IMR-90 (cell line): ENCODE data around the gene LUZP2. TPM values are rescaled to one million over a fixed set of nuclear protein-coding genes. Genes with fewer than 3 reads are reported as not detected.

Experiments
- ATAC-seq: fragments of 200-7000 bp; cut with Tn5 transposase; 2 replicates; pipeline ENCODE4 v1.9.1; 2020; ENCODE audit warnings: low read depth, mild to moderate bottlenecking, moderate library complexity
- BruUV-seq: library from RNA; stranded (reverse); fragments of 400-500 nt; replicated peaks from 2 replicates; lab custom pipeline; 2021; lab: Mats Ljungman, UMichigan
- CTCF ChIA-PET: fragments of 300-600 bp; formaldehyde crosslinking; extraction: SDS; loops from one replicate; lab custom pipeline; 2021; ENCODE audit warnings: antibody characterized with exemption; lab: Yijun Ruan, JAX
- POLR2A ChIA-PET: fragments of 300-600 bp; sonication (Branson Sonifier 250); formaldehyde crosslinking; loops from one replicate; lab custom pipeline; 2022; ENCODE audit warnings: antibody characterized with exemption; ENCODE audit not compliant: unreplicated experiment; lab: Charles Lee
- DNase-seq: peaks from one replicate; pipeline ENCODE4 v3.0.0; 2013
- H2AFZ ChIP-seq: replicated peaks from 2 replicates; pipeline ENCODE3; 2013; ENCODE audit warnings: low read length, mild to moderate bottlenecking; ENCODE audit not compliant: poor library complexity
- H2AK5ac ChIP-seq: 2 replicates; pipeline ENCODE4 v1.6.1; 2013; ENCODE audit warnings: low read depth, low read length, inconsistent platforms
- H2AK9ac ChIP-seq: replicated peaks from 2 replicates; pipeline ENCODE3; 2013; ENCODE audit warnings: mild to moderate bottlenecking, low read depth, low read length, moderate library complexity; ENCODE audit not compliant: poor library complexity
- H2BK120ac ChIP-seq: 2 replicates; pipeline ENCODE4 v1.6.1; 2013; ENCODE audit warnings: low read depth, low read length, inconsistent platforms
- H2BK15ac ChIP-seq: 3 replicates; pipeline ENCODE4 v1.6.1; 2013; ENCODE audit warnings: low read depth, low read length, inconsistent platforms
- H2BK20ac ChIP-seq: 2 replicates; pipeline ENCODE4 v1.6.1; 2013; ENCODE audit warnings: low read depth, mild to moderate bottlenecking, inconsistent platforms, low read length, moderate library complexity
- H2BK5ac ChIP-seq: 2 replicates; pipeline ENCODE4 v1.6.1; 2013; ENCODE audit warnings: mild to moderate bottlenecking, low read depth, low read length, inconsistent platforms; ENCODE audit not compliant: poor library complexity, severe bottlenecking
- H3K14ac ChIP-seq: replicated peaks from 2 replicates; pipeline ENCODE4 v1.6.1; 2013; ENCODE audit warnings: low read depth, low read length, inconsistent platforms
- H3K18ac ChIP-seq: 2 replicates; pipeline ENCODE4 v1.6.1; 2013; ENCODE audit warnings: low read depth, low read length, control low read depth
- H3K23ac ChIP-seq: 2 replicates; pipeline ENCODE4 v1.6.1; 2013; ENCODE audit warnings: low read depth, low read length, inconsistent platforms
- H3K27ac ChIP-seq: 2 replicates; pipeline ENCODE4 v1.5.1; 2013; ENCODE audit warnings: mild to moderate bottlenecking, control low read depth, low read length; ENCODE audit not compliant: insufficient read depth
- H3K27me3 ChIP-seq: 2 replicates; pipeline ENCODE4 v1.6.1; 2013; ENCODE audit warnings: low read length; ENCODE audit not compliant: control insufficient read depth, insufficient read depth
- H3K36me3 ChIP-seq: 2 replicates; pipeline ENCODE4 v1.6.1; 2013; ENCODE audit warnings: low read length, mixed read lengths; ENCODE audit not compliant: control insufficient read depth, insufficient read depth
- H3K4ac ChIP-seq: 2 replicates; pipeline ENCODE4 v1.6.1; 2013; ENCODE audit warnings: low read depth, low read length, inconsistent platforms
- H3K4me1 ChIP-seq: 2 replicates; pipeline ENCODE4 v1.6.1; 2013; ENCODE audit warnings: low read length, mixed read lengths; ENCODE audit not compliant: control insufficient read depth, insufficient read depth
- H3K4me2 ChIP-seq: 2 replicates; pipeline ENCODE4 v1.6.1; 2013; ENCODE audit warnings: low read depth, mild to moderate bottlenecking, control low read depth, low read length, moderate library complexity
- H3K4me3 ChIP-seq: 2 replicates; pipeline ENCODE4 v1.5.1; 2013; ENCODE audit warnings: low read depth, mild to moderate bottlenecking, control low read depth, low read length, moderate library complexity; ENCODE audit not compliant: insufficient read depth
- H3K56ac ChIP-seq: 2 replicates; pipeline ENCODE4 v1.6.1; 2013; ENCODE audit warnings: low read length, inconsistent platforms; ENCODE audit not compliant: insufficient read depth; ENCODE audit errors: extremely low read depth
- H3K79me1 ChIP-seq, 2 experiments: 2 replicates each; pipeline ENCODE4 v1.6.1; 2013; ENCODE audit warnings: low read length in 2 of 2, inconsistent platforms in 1 of 2, low read depth in 1 of 2
- H3K9ac ChIP-seq: 2 replicates; pipeline ENCODE4 v1.6.1; 2013; ENCODE audit warnings: low read depth, low read length, control low read depth
- H3K9me1 ChIP-seq: 2 replicates; pipeline ENCODE4 v1.6.1; 2013; ENCODE audit warnings: low read length, inconsistent platforms; ENCODE audit not compliant: insufficient read depth
- H3K9me3 ChIP-seq: 2 replicates; pipeline ENCODE4 v1.6.1; 2013; ENCODE audit warnings: low read length; ENCODE audit not compliant: control insufficient read depth, insufficient read depth
- H4K20me1 ChIP-seq: 2 replicates; pipeline ENCODE4 v1.6.1; 2013; ENCODE audit warnings: low read length, inconsistent platforms; ENCODE audit not compliant: insufficient read depth
- H4K5ac ChIP-seq: 2 replicates; pipeline ENCODE4 v1.6.1; 2013; ENCODE audit warnings: mild to moderate bottlenecking, low read depth, low read length, control low read depth
- H4K8ac ChIP-seq, 2 experiments: 2 replicates each; pipeline ENCODE4 v1.6.1; 2013; ENCODE audit warnings: low read depth in 2 of 2, low read length in 2 of 2, control low read depth in 1 of 2, inconsistent platforms in 1 of 2
- H4K91ac ChIP-seq: 2 replicates; pipeline ENCODE4 v1.6.1; 2013; ENCODE audit warnings: low read depth, low read length, inconsistent platforms; ENCODE audit not compliant: insufficient read depth
- BHLHE40 ChIP-seq: fragments of 150-350 bp; IDR thresholded peaks from 2 replicates; pipeline ENCODE4 v1.6.1; 2016; ENCODE audit warnings: mild to moderate bottlenecking, low read depth, low read length
- CEBPB ChIP-seq: IDR thresholded peaks from 2 replicates; pipeline ENCODE4 v1.6.1; 2012; ENCODE audit warnings: low read depth, low read length, improper control_type of control experiment
- CHD1 ChIP-seq: IDR thresholded peaks from 2 replicates; pipeline ENCODE4 v1.6.1; 2012; ENCODE audit warnings: low read depth, low read length, improper control_type of control experiment
- CTCF ChIP-seq: conservative IDR thresholded peaks from 2 replicates; pipeline ENCODE4 v1.5.1; 2012; ENCODE audit warnings: mild to moderate bottlenecking, low read depth, low read length, improper control_type of control experiment
- ELK1 ChIP-seq: fragments of 150-350 bp; IDR thresholded peaks from 2 replicates; pipeline ENCODE4 v1.6.1; 2016; ENCODE audit warnings: low read depth, mild to moderate bottlenecking, low read length, moderate library complexity, borderline replicate concordance
- FOS ChIP-seq: fragments of 150-350 bp; IDR thresholded peaks from 2 replicates; pipeline ENCODE4 v1.6.1; 2016; ENCODE audit warnings: low read depth, low read length
- MAFK ChIP-seq: IDR thresholded peaks from 2 replicates; pipeline ENCODE4 v1.6.1; 2012; ENCODE audit warnings: low read depth, low read length, improper control_type of control experiment
- MAZ ChIP-seq: IDR thresholded peaks from 2 replicates; pipeline ENCODE4 v1.6.1; 2012; ENCODE audit warnings: low read depth, mild to moderate bottlenecking, low read length, improper control_type of control experiment, moderate library complexity, borderline replicate concordance
- MXI1 ChIP-seq: IDR thresholded peaks from 2 replicates; pipeline ENCODE4 v1.6.1; 2012; ENCODE audit warnings: low read depth, mild to moderate bottlenecking, low read length, moderate library complexity, borderline replicate concordance
- NFE2L2 ChIP-seq: fragments of 150-350 bp; IDR thresholded peaks from 2 replicates; pipeline ENCODE4 v1.6.1; 2016; ENCODE audit warnings: low read depth, mild to moderate bottlenecking, low read length
- POLR2A ChIP-seq: IDR thresholded peaks from 2 replicates; pipeline ENCODE4 v1.6.1; 2012; ENCODE audit warnings: mild to moderate bottlenecking, low read depth, low read length
- RAD21 ChIP-seq: IDR thresholded peaks from 2 replicates; pipeline ENCODE4 v1.6.1; 2012; ENCODE audit warnings: low read length, improper control_type of control experiment
- RCOR1 ChIP-seq: IDR thresholded peaks from 2 replicates; pipeline ENCODE4 v1.6.1; 2012; ENCODE audit warnings: mild to moderate bottlenecking, low read length, improper control_type of control experiment; ENCODE audit not compliant: insufficient replicate concordance
- RFX5 ChIP-seq: IDR thresholded peaks from 2 replicates; pipeline ENCODE4 v1.8.0; 2012; ENCODE audit warnings: low read depth, mild to moderate bottlenecking, low read length, moderate library complexity
- SMC3 ChIP-seq: fragments of 150-350 bp; IDR thresholded peaks from 2 replicates; pipeline ENCODE4 v1.6.1; 2016; ENCODE audit warnings: low read depth, mild to moderate bottlenecking, antibody characterized with exemption, low read length, moderate library complexity
- WGBS, 2 experiments: methylation state at CpG; one replicate each; pipeline versions ENCODE4 v1.1.5 to v1.1.7; 2013; ENCODE audit warnings: missing lambda C conversion rate in 2 of 2; ENCODE audit not compliant: insufficient read length in 1 of 2; ENCODE audit errors: extremely low coverage in 2 of 2; 5-methylcytosine and 5-hydroxymethylcytosine counted together
- dilution Hi-C: fragments of 300-500 bp; cut with HindIII; formaldehyde crosslinking; loops from one replicate; pipeline ENCODE4 v1.14.3; 2018; ENCODE audit warnings: low sequenced_read_pairs; ENCODE audit not compliant: unreplicated experiment
- in situ Hi-C: fragments of 300-500 bp; cut with MboI; formaldehyde crosslinking; loops from 3 replicates; pipeline ENCODE4 v1.14.3; 2019; ENCODE audit warnings: low sequenced_read_pairs, inconsistent platforms, mixed read lengths
- intact Hi-C: fragments of 100-400 bp; cut with micrococcal nuclease; formaldehyde crosslinking; loops from 2 replicates; pipeline ENCODE4 v1.10.0; 2022
- polyA plus RNA-seq, 3 experiments: library from polyadenylated mRNA; depleted of rRNA; stranded (reverse); fragments of >200 nt; gene quantifications; 2 replicates each; pipeline ENCODE4 v1.2.3, GENCODE V29; 2012; ENCODE audit warnings: low replicate concordance in 1 of 3
- total RNA-seq: library from RNA; depleted of rRNA; stranded (reverse); fragments of >200 nt; gene quantifications from 2 replicates; pipeline ENCODE4 v1.2.3, GENCODE V29; 2012
- TF ChIP-seq, protein P1 (sequence below): fragments of 150-350 bp; IDR thresholded peaks from 2 replicates; pipeline ENCODE4 v1.6.1; 2017; ENCODE audit warnings: mild to moderate bottlenecking, antibody characterized with exemption, low read length, low read depth

Gene LUZP2
- total and polyA plus RNA-seq, 2 of the 4 experiments (the other 2 are of a cell fraction): 0.89 to 2.0 TPM

- no CpG with 5 or more reads among the region's 2 CpGs for WGBS, 2 experiments
- CTCF ChIA-PET: no interaction called here
Observed at GRCh38 chr11:24805671-24806070, 308.8 kb downstream of the LUZP2 start.

More at GRCh38 chr11:24805671-24806070, 308.8 kb downstream of the LUZP2 start:
- Histone ChIP-seq H4K91ac (no peak overlapping the region), H2BK20ac (no peak overlapping the region), H3K14ac (no peak overlapping the region), H4K8ac (no peak overlapping the region), H3K79me1 (no peaks in the 10 kb centered on the region), H3K9ac (no peak overlapping the region), H2AK5ac (no peak overlapping the region), H2AFZ (no peak overlapping the region), H2BK15ac (no peak overlapping the region), H4K5ac (no peak overlapping the region), H3K9me3 (no peaks in the 10 kb centered on the region), H3K4me3 (no peak overlapping the region), H3K27ac (no peak overlapping the region), H3K4ac (no peak overlapping the region), H4K20me1 (no peaks in the 10 kb centered on the region), H3K4me1 (no peaks in the 10 kb centered on the region), H3K27me3 (no peaks in the 10 kb centered on the region), H3K4me2 (no peak overlapping the region), H2BK5ac (no peak overlapping the region), H3K56ac (no peak overlapping the region), H3K9me1 (no peaks in the 10 kb centered on the region), H3K18ac (no peak overlapping the region), H2AK9ac (no peak overlapping the region), H3K36me3 (no peaks in the 10 kb centered on the region), H3K23ac (no peak overlapping the region), H2BK120ac (no peak overlapping the region)
- in situ Hi-C loops: no loop called here
- no peak for TF ChIP-seq RFX5
- no peak for TF ChIP-seq MAFK
- no peak for TF ChIP-seq RCOR1
- no peak for TF ChIP-seq CTCF
- TF ChIP-seq RAD21: no peak
- no peak for TF ChIP-seq POLR2A
- no peak for TF ChIP-seq NFE2L2
- TF ChIP-seq FOS: no peak
- TF ChIP-seq SMC3: no peak
- no peak for TF ChIP-seq BHLHE40
- no peak for TF ChIP-seq ELK1
- no peak for TF ChIP-seq CHD1
- TF ChIP-seq MXI1: no peak
- no peak for TF ChIP-seq MAZ
- TF ChIP-seq, protein P1, sequence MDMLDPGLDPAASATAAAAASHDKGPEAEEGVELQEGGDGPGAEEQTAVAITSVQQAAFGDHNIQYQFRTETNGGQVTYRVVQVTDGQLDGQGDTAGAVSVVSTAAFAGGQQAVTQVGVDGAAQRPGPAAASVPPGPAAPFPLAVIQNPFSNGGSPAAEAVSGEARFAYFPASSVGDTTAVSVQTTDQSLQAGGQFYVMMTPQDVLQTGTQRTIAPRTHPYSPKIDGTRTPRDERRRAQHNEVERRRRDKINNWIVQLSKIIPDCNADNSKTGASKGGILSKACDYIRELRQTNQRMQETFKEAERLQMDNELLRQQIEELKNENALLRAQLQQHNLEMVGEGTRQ: no peak
- TF ChIP-seq CEBPB: no peak
- BruUV-seq: no TSS peak
- dilution Hi-C loops: no loop called here
- DNase-seq (no peak), ATAC-seq (no peak)
- intact Hi-C loops: no loop called here
- POLR2A ChIA-PET: no interaction called here
